SH-SY5Y (cell line): Measurements from ENCODE around the gene AFMID.
A peak's percentile ranks its signal among the peaks of the same experiment; 100 is the strongest.

ENCODE experiments used
- GATA2 ChIP-seq: IDR thresholded peaks from 2 replicates; pipeline ENCODE4 v1.6.1; 2011; ENCODE audit warnings: mild to moderate bottlenecking, low read depth, low read length
- GATA3 ChIP-seq: IDR thresholded peaks from 2 replicates; pipeline ENCODE4 v1.6.1; 2011; ENCODE audit warnings: low read depth, mild to moderate bottlenecking, low read length, moderate library complexity

- TF ChIP-seq GATA3 = no peak
- 0 out of 2 replicates have a peak, but pooled peaks have one; percentile 38 for TF ChIP-seq GATA2
Measured at GRCh38 chr17:78256707-78257591, 69.8 kb downstream of the AFMID start.
